HG02884 (cell line): ENCODE measurements around the gene OR14C36.
"Not testable (repeated sequence)": the region's sequence is repeated elsewhere in the genome, so short reads cannot be mapped to it uniquely, and the experiment has no call there.

Source experiments
- ATAC-seq: cut with Tn5 transposase; IDR thresholded peaks from one replicate; pipeline ENCODE4 v1.9.1; 2021; ENCODE audit warnings: mild to moderate bottlenecking, moderate library complexity; ENCODE audit not compliant: unreplicated experiment

Gene OR14C36

GRCh38 chr1:248348475-248348874, at the start of gene OR14C36:
TSS of gene OR14C36 (plus strand) at chr1:248348775. CDS start at chr1:248348775, 0 bp downstream.
- ATAC-seq, result no peak

GRCh38 chr1:248303324-248303723, 45.3 kb upstream of the OR14C36 start, which contains the start of gene OR2T12:
TSS of gene OR2T12 (minus strand) at chr1:248303424. CDS start at chr1:248295578, 7,846 bp downstream.
- no peak for ATAC-seq

GRCh38 chr1:248305672-248306071, 42.9 kb upstream of the OR14C36 start:
- not testable (repeated sequence) for ATAC-seq

- ATAC-seq, result no peak
Measured at GRCh38 chr1:248306103-248306502, 42.5 kb upstream of the OR14C36 start.

GRCh38 chr1:248306740-248307139, 41.8 kb upstream of the OR14C36 start:
- not testable (repeated sequence) for ATAC-seq

GRCh38 chr1:248316796-248317195, 31.8 kb upstream of the OR14C36 start:
- ATAC-seq, result no peak

GRCh38 chr1:248324468-248324867, 24.1 kb upstream of the OR14C36 start, which contains the start of gene OR2M7:
TSS of gene OR2M7 (minus strand) at chr1:248324568. CDS start at chr1:248324568, 0 bp downstream.
- ATAC-seq, result no peak

GRCh38 chr1:248343451-248343850, 5.1 kb upstream of the OR14C36 start:
- ATAC-seq, result no peak

GRCh38 chr1:248359415-248359814, 10.8 kb downstream of the OR14C36 start:
- ATAC-seq, result no peak

- no peak for ATAC-seq
Measured at GRCh38 chr1:248361121-248361715, 12.6 kb downstream of the OR14C36 start, which contains the start of gene OR2T4. TSS of gene OR2T4 (plus strand) at chr1:248361665. CDS start at chr1:248361665, 0 bp downstream.

GRCh38 chr1:248366609-248367008, 18.0 kb downstream of the OR14C36 start:
- ATAC-seq, result no peak

GRCh38 chr1:248372394-248372793, 23.8 kb downstream of the OR14C36 start:
- ATAC-seq, result no peak

- ATAC-seq, result no peak
Measured at GRCh38 chr1:248373761-248374160, 25.2 kb downstream of the OR14C36 start.

GRCh38 chr1:248375446-248375845, 26.9 kb downstream of the OR14C36 start, which contains the start of gene OR2T6:
TSS of gene OR2T6 (plus strand) at chr1:248375746. CDS start at chr1:248387609, 11,863 bp downstream.
- ATAC-seq, result no peak

- ATAC-seq, result no peak
Measured at GRCh38 chr1:248376916-248377315, 28.3 kb downstream of the OR14C36 start.

GRCh38 chr1:248380854-248381253, 32.3 kb downstream of the OR14C36 start:
- no peak for ATAC-seq

GRCh38 chr1:248388426-248388825, 39.9 kb downstream of the OR14C36 start:
- ATAC-seq, result no peak

GRCh38 chr1:248393050-248393449, 44.5 kb downstream of the OR14C36 start:
- ATAC-seq, result no peak
